SJCRH30 (cell line): Measurements from ENCODE around the gene GLUD1. TPM values are rescaled to one million over a fixed set of nuclear protein-coding genes. Genes with fewer than 3 reads are reported as not detected.
"Not testable (repeated sequence)": the region's sequence is repeated elsewhere in the genome, so short reads cannot be mapped to it uniquely, and the experiment has no call there.

Experiments used
- DNase-seq, 2 experiments: peaks; one replicate each; pipeline ENCODE4 v3.0.0-alpha.2; 2015 to 2020
- H3K27ac ChIP-seq: fragments of 250-450 bp; sonication (Bioruptor Pico); 2 replicates; pipeline ENCODE4 v1.5.1; 2020; ENCODE audit warnings: mild to moderate bottlenecking, moderate library complexity
- H3K27me3 ChIP-seq: fragments of 250-450 bp; sonication (Bioruptor Pico); 2 replicates; pipeline ENCODE4 v1.5.1; 2020; ENCODE audit warnings: mild to moderate bottlenecking, moderate library complexity
- H3K36me3 ChIP-seq: fragments of 250-450 bp; sonication (Bioruptor Pico); 2 replicates; pipeline ENCODE4 v1.5.1; 2020; ENCODE audit warnings: mild to moderate bottlenecking, moderate library complexity
- H3K4me1 ChIP-seq: fragments of 250-450 bp; sonication (Bioruptor Pico); 2 replicates; pipeline ENCODE4 v1.5.1; 2020; ENCODE audit warnings: mild to moderate bottlenecking, moderate library complexity
- H3K4me3 ChIP-seq: fragments of 250-450 bp; sonication (Bioruptor Pico); 2 replicates; pipeline ENCODE4 v1.5.1; 2020; ENCODE audit warnings: mild to moderate bottlenecking, moderate library complexity
- H3K9me3 ChIP-seq: fragments of 250-450 bp; sonication (Bioruptor Pico); replicated peaks from 2 replicates; pipeline ENCODE4 v1.5.1; 2020; ENCODE audit warnings: mild to moderate bottlenecking, moderate library complexity
- total RNA-seq: library from RNA; depleted of rRNA; stranded (reverse); fragments of >200 nt; shearing (Covaris generic); gene quantifications from 2 replicates; pipeline ENCODE4 v1.2.3, GENCODE V29; 2014

The GLUD1 gene
- total RNA-seq, 1 experiment from 2014 or later: 152 TPM

- not testable (repeated sequence) for H3K4me3 ChIP-seq, H3K27ac ChIP-seq, H3K4me1 ChIP-seq, H3K27me3 ChIP-seq, DNase-seq, H3K36me3 ChIP-seq, H3K9me3 ChIP-seq
Measured at GRCh38 chr10:87076421-87076820, 18.2 kb downstream of the GLUD1 start.

- no peak for DNase-seq
- no peaks in the 10 kb centered on the region for H3K4me1 ChIP-seq
Measured at GRCh38 chr10:87072449-87072848, 22.2 kb downstream of the GLUD1 start.

GRCh38 chr10:87068281-87068680 is 26.4 kb downstream of the GLUD1 start:
- Histone ChIP-seq H3K4me1 (no peaks in the 10 kb centered on the region), H3K9me3 (no peaks in the 10 kb centered on the region), H3K36me3 (peaks cover 16% of the 10 kb centered on the region), H3K27ac (no peak overlapping the region), H3K4me3 (no peak overlapping the region), H3K27me3 (no peaks in the 10 kb centered on the region)
- DNase-seq: no peak

More at GRCh38 chr10:87072449-87072848, 22.2 kb downstream of the GLUD1 start:
- Histone ChIP-seq H3K4me3 (no peak overlapping the region), H3K9me3 (no peaks in the 10 kb centered on the region), H3K36me3 (peaks cover 10% of the 10 kb centered on the region), H3K27me3 (no peaks in the 10 kb centered on the region), H3K27ac (no peak overlapping the region)

- Histone ChIP-seq H3K9me3 (no peaks in the 10 kb centered on the region), H3K36me3 (peaks cover 23% of the 10 kb centered on the region), H3K27ac (no peak overlapping the region), H3K4me3 (no peak overlapping the region), H3K27me3 (no peaks in the 10 kb centered on the region), H3K4me1 (no peaks in the 10 kb centered on the region)
- DNase-seq: no peak
Measured at GRCh38 chr10:87066865-87067264, 27.8 kb downstream of the GLUD1 start.

- H3K4me3 ChIP-seq: no peak overlapping the region
- no peaks in the 10 kb centered on the region for H3K27me3 ChIP-seq
- no peak for DNase-seq
- no peaks in the 10 kb centered on the region for H3K4me1 ChIP-seq
- H3K27ac ChIP-seq: no peak overlapping the region
- H3K36me3 ChIP-seq: peaks cover 25% of the 10 kb centered on the region
- H3K9me3 ChIP-seq: no peaks in the 10 kb centered on the region
Measured at GRCh38 chr10:87066178-87066577, 28.5 kb downstream of the GLUD1 start.

- Histone ChIP-seq H3K9me3 (no peaks in the 10 kb centered on the region), H3K27ac (no peak overlapping the region), H3K36me3 (peaks cover 31% of the 10 kb centered on the region), H3K27me3 (no peaks in the 10 kb centered on the region), H3K4me3 (no peak overlapping the region), H3K4me1 (no peaks in the 10 kb centered on the region)
- no peak for DNase-seq
Measured at GRCh38 chr10:87064651-87065050, 30.0 kb downstream of the GLUD1 start.

GRCh38 chr10:87060280-87060928 is 34.2 kb downstream of the GLUD1 start:
- DNase-seq: no peak
- no peak overlapping the region for H3K27ac ChIP-seq
- no peaks in the 10 kb centered on the region for H3K4me1 ChIP-seq
- H3K4me3 ChIP-seq: no peak overlapping the region
- peaks cover 41% of the 10 kb centered on the region for H3K36me3 ChIP-seq
- no peaks in the 10 kb centered on the region for H3K9me3 ChIP-seq
- H3K27me3 ChIP-seq: no peaks in the 10 kb centered on the region

GRCh38 chr10:87059401-87059800 is 35.2 kb downstream of the GLUD1 start:
- Histone ChIP-seq H3K36me3 (peaks cover 40% of the 10 kb centered on the region), H3K4me1 (no peaks in the 10 kb centered on the region), H3K27ac (no peak overlapping the region), H3K9me3 (no peaks in the 10 kb centered on the region), H3K4me3 (no peak overlapping the region), H3K27me3 (no peaks in the 10 kb centered on the region)
- DNase-seq: no peak

GRCh38 chr10:87058171-87058570 is 36.5 kb downstream of the GLUD1 start:
- H3K27ac ChIP-seq: no peak overlapping the region

GRCh38 chr10:87054373-87055295 is 40.0 kb downstream of the GLUD1 start:
- DNase-seq: no peak
- Histone ChIP-seq H3K4me1 (no peaks in the 10 kb centered on the region), H3K27ac (no peak overlapping the region), H3K36me3 (peaks cover 47% of the 10 kb centered on the region), H3K27me3 (no peaks in the 10 kb centered on the region), H3K4me3 (no peak overlapping the region), H3K9me3 (no peaks in the 10 kb centered on the region)

More at GRCh38 chr10:87058171-87058570, 36.5 kb downstream of the GLUD1 start:
- Histone ChIP-seq H3K4me1 (no peaks in the 10 kb centered on the region), H3K4me3 (no peak overlapping the region), H3K9me3 (no peaks in the 10 kb centered on the region), H3K27me3 (no peaks in the 10 kb centered on the region), H3K36me3 (peaks cover 46% of the 10 kb centered on the region)
- DNase-seq: no peak

- Histone ChIP-seq H3K36me3 (peaks cover 44% of the 10 kb centered on the region), H3K27ac (no peak overlapping the region), H3K27me3 (no peaks in the 10 kb centered on the region), H3K4me1 (no peaks in the 10 kb centered on the region), H3K4me3 (no peak overlapping the region), H3K9me3 (no peaks in the 10 kb centered on the region)
- no peak for DNase-seq
Measured at GRCh38 chr10:87053577-87054181, 41.0 kb downstream of the GLUD1 start.

GRCh38 chr10:87053111-87053510 is 41.5 kb downstream of the GLUD1 start:
- Histone ChIP-seq H3K27ac (no peak overlapping the region), H3K4me3 (no peak overlapping the region), H3K9me3 (no peaks in the 10 kb centered on the region), H3K4me1 (no peaks in the 10 kb centered on the region), H3K27me3 (no peaks in the 10 kb centered on the region), H3K36me3 (peaks cover 45% of the 10 kb centered on the region)
- no peak for DNase-seq

GRCh38 chr10:87045434-87045938 is 49.2 kb downstream of the GLUD1 start:
- H3K4me1 ChIP-seq: 0 out of 2 replicates have a peak, but pooled peaks cover 3% of the 10 kb centered on the region
- DNase-seq: no peak
- H3K27me3 ChIP-seq: no peaks in the 10 kb centered on the region
- no peak overlapping the region for H3K27ac ChIP-seq
- no peaks in the 10 kb centered on the region for H3K9me3 ChIP-seq
- peaks cover 10% of the 10 kb centered on the region for H3K36me3 ChIP-seq
- no peak overlapping the region for H3K4me3 ChIP-seq

GRCh38 chr10:87043579-87043978 is 51.1 kb downstream of the GLUD1 start:
- not testable (repeated sequence) for H3K36me3 ChIP-seq, H3K27ac ChIP-seq, H3K9me3 ChIP-seq, H3K4me3 ChIP-seq, H3K4me1 ChIP-seq, H3K27me3 ChIP-seq, DNase-seq

GRCh38 chr10:87038786-87039185 is 55.9 kb downstream of the GLUD1 start:
- peak in 1 of 2 experiments; percentile 26 for DNase-seq
- no peak overlapping the region for H3K27ac ChIP-seq
- no peaks in the 10 kb centered on the region for H3K36me3 ChIP-seq
- H3K4me3 ChIP-seq: no peak overlapping the region
- no peaks in the 10 kb centered on the region for H3K27me3 ChIP-seq
- no peaks in the 10 kb centered on the region for H3K9me3 ChIP-seq
- 0 out of 2 replicates have a peak, but pooled peaks cover 3% of the 10 kb centered on the region for H3K4me1 ChIP-seq
